Measurements from ENCODE around the gene FAM120B. TPM values are rescaled to one million over a fixed set of nuclear protein-coding genes. Genes with fewer than 3 reads are reported as not detected.

Gene FAM120B
- total RNA-seq, 1 experiment from 2014 or later = 16.7 TPM

- Histone ChIP-seq H3K18ac (ENCODE audit: insufficient read length, low read depth, low read length) (peak overlapping the region; percentile 75), H2AK5ac (ENCODE audit: insufficient read length, low read length) (no peak overlapping the region), H3K4me1 (ENCODE audit: insufficient read depth, low read length) (peaks cover 5% of the 10 kb centered on the region; the same call in 1 of the 2 replicates), H2BK120ac (ENCODE audit: low read depth, low read length, poor library complexity, severe bottlenecking) (no peak overlapping the region), H3K27me3 (ENCODE audit: insufficient read depth, low read length) (no peaks in the 10 kb centered on the region), H3K4me2 (ENCODE audit: insufficient read depth, insufficient read length, low read length) (no peak overlapping the region), H4K91ac (ENCODE audit: insufficient read length, low read depth, low read length) (no peak overlapping the region), H2BK15ac (ENCODE audit: low read depth, low read length) (no peak overlapping the region), H3K27ac (ENCODE audit: insufficient read length, low read depth, low read length) (no peak overlapping the region), H4K5ac (ENCODE audit: insufficient read length, low read depth, low read length) (no peak overlapping the region), H2BK5ac (ENCODE audit: insufficient read length, low read length) (peak overlapping the region; percentile 90), H3K79me2 (ENCODE audit: insufficient read depth, low read length) (no peaks in the 10 kb centered on the region; the same call in 1 of the 2 replicates), H3K4ac (ENCODE audit: low read depth, low read length) (no peak overlapping the region), H4K8ac (replicated peaks; ENCODE audit: insufficient read length, low read depth, low read length) (no peak overlapping the region), H3K23ac (ENCODE audit: insufficient read length, low read depth, low read length) (no peak overlapping the region), H2AFZ (ENCODE audit: low read length) (no peak overlapping the region), H3K9me3 (ENCODE audit: control insufficient read depth, low read depth, low read length) (no peaks in the 10 kb centered on the region), H3K14ac (ENCODE audit: insufficient read depth, low read length) (no peak overlapping the region), H2BK12ac (ENCODE audit: insufficient read length, low read depth, low read length) (no peak overlapping the region), H4K20me1 (ENCODE audit: control insufficient read depth, insufficient read depth, insufficient read length) (no peaks in the 10 kb centered on the region), H3T11ph (ENCODE audit: low read length) (no peak overlapping the region), H3K9ac (ENCODE audit: extremely low read depth, insufficient read length, low read length) (no peak overlapping the region), H3K79me1 (ENCODE audit: insufficient read depth, low read depth, low read length, poor library complexity, severe bottlenecking) (peaks cover 3% of the 10 kb centered on the region), H2BK20ac (ENCODE audit: low read depth, low read length, poor library complexity, severe bottlenecking) (no peak overlapping the region), H3K23me2 (ENCODE audit: insufficient read length, low read depth, low read length, poor library complexity, severe bottlenecking) (no peaks in the 10 kb centered on the region), H3K56ac (ENCODE audit: insufficient read length, low read depth, low read length) (peak overlapping the region; percentile 24)
- no peak for DNase-seq
- no peak for TF ChIP-seq CTCF (conservative IDR thresholded peaks at IDR 0.05)
- H3K4me1 Mint-ChIP-seq = peaks cover 9 to 12% of the 10 kb centered on the region in 2 experiments
- no CpG with 5 or more reads among the region's 10 CpGs for WGBS (ENCODE audit: extremely low coverage, insufficient read length, low lambda C conversion rate)
- H3K9me3 Mint-ChIP-seq = no peaks in the 10 kb centered on the region
- peaks cover 22 to 31% (median 23%) of the 10 kb centered on the region in 3 experiments for H3K36me3 Mint-ChIP-seq (ENCODE audit: insufficient read depth in 1 of 3, low read depth in 3 of 3)
- H3K27ac Mint-ChIP-seq = peak overlapping the region in 2 of 3 experiments; percentile 29 to 54; a peak in 4 of 7 replicates
- H3K27me3 Mint-ChIP-seq (ENCODE audit: low read depth) = no peaks in the 10 kb centered on the region
- H3K4me3 Mint-ChIP-seq = no peak overlapping the region; a peak in 1 of 5 replicates
These were observed 38.3 kb downstream of the FAM120B start for GRCh38 chr6:170344631-170345576.

Measured in H9 (cell line).